ENCODE data around the gene PRELID2.
A peak's percentile ranks its signal among the peaks of the same experiment; 100 is the strongest.
"Not testable (repeated sequence)": the region's sequence is repeated elsewhere in the genome, so short reads cannot be mapped to it uniquely, and the experiment has no call there.

PRELID2 gene

GRCh38 chr5:145739843-145740242 lies 95.3 kb downstream of the PRELID2 start:
- no peak for DNase-seq (ENCODE audit: low spot score)

DNA sequence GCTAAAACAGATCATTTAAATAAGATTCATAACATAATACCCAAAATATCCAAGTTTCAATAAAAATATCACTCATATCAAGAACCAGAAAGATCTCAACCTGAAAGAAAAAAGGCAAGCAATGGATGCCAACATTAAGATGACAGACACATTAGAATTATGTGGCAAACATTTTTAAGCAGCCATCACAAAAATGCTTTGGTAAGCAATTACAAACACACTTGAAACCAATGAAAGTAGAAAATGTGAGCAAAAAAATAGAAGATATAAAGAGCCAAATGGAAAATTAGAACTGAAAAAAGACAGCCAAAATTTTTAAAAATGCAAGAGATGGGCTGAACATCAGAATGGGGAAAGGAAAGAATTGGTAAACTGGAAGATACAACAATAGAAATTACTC lies 96.9 kb downstream of the PRELID2 start:
- DNase-seq (ENCODE audit: low spot score) = no peak

- no peak for DNase-seq (ENCODE audit: low spot score)
Measured at GRCh38 chr5:145737578-145737977, 97.6 kb downstream of the PRELID2 start.

DNA sequence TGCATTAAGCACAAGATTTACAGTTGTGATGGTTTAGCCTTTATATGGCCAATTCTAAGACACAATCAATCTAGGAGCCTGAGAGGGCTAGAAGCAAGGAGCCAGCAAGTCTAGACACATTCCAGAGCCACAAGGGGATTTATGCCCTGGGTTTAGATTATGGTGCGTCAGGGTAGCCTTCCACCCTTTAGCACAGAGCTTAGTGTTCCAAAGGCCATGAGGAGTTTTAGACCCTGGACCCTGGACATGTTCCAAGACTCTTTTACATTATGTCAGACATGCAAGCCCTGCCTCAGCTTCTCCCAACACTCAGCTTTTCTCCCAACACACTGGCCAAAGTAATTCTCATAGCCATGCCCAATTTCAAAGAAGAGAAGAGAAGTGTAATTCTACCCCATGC lies 105.2 kb downstream of the PRELID2 start:
- not testable (repeated sequence) for DNase-seq (ENCODE audit: low spot score)

DNA sequence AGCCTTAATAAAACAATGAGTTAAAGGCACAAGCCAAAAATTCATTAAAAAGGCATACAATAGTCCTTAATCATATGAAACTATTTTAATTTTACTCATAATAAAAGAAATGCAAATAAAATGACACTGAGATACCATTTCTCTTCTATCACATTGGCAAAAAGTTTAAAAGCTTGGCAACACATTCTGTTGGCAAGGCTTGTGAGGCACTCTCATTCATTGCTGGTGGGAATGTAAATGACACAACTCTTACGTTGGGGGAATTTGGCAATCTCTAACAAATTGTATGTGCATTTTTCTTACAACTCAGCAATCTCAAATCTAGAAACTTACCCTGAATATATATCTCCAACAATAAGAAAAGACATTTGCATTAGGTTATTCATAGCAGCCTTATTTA lies 111.6 kb downstream of the PRELID2 start:
- DNase-seq (ENCODE audit: low spot score) = no peak

GRCh38 chr5:145718956-145719355 lies 116.2 kb downstream of the PRELID2 start:
- peak; percentile 10 for DNase-seq (ENCODE audit: low spot score)

- DNase-seq (ENCODE audit: low spot score) = no peak
Measured at GRCh38 chr5:145715412-145715811, 119.7 kb downstream of the PRELID2 start.

DNA sequence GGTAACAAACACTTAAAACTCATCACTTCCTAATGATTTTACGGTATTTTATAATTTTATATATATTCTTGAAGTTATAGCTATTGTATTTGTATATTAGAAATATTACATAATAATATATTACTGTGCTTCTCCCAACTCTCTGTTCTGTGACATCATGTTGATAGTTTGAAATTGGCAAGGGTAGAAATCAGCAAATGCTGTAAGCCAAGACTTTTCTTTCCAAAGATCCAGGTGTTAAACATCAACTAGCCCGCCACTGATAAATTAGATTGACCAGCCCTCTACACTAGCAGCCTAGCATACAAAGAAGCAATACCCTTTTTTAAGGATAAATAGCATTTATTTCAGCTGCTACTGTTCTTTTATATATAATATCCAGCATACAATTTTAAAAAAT lies 122.9 kb downstream of the PRELID2 start:
- DNase-seq (ENCODE audit: low spot score) = no peak

DNA sequence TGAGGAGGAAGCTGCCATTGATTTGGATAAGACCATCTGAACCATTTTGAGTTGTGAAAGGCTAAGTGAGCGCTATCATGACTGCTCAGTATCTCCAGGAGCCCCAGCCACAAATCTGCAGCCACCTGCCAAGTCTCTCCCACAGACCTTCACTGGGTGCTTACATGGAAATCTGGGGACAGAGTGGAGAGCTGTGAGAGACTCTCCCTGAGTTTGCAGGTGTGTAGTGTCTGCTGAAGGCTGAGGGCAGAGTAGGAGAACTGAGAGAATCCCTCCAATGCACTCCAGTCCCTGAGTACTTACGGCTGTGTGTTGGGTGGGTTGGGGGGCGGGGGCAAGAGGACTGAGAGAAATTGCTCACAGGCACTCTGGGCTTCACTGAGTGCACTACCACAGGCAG lies 123.7 kb downstream of the PRELID2 start:
- no peak for DNase-seq (ENCODE audit: low spot score)

Data from HuH-7.5 (cell line).